Activated CD8-positive, alpha-beta memory T cell treated with anti-CD3 and anti-CD28 coated beads, Interleukin-2, amount 50 U/mL, for 48 hours (primary cell): ENCODE measurements around the gene INTS7.
"Not testable (repeated sequence)": the region's sequence is repeated elsewhere in the genome, so short reads cannot be mapped to it uniquely, and the experiment has no call there.

Source experiments
- DNase-seq: peaks from one replicate; pipeline ENCODE4 v3.0.0-alpha.2; 2020

The INTS7 gene

GRCh38 chr1:211932231-211932932 is 103.0 kb downstream of the INTS7 start:
- DNase-seq, result no peak

- no peak for DNase-seq
Observed at GRCh38 chr1:211929683-211930082, 105.7 kb downstream of the INTS7 start.

- no peak for DNase-seq
Observed at GRCh38 chr1:211928993-211929637, 106.2 kb downstream of the INTS7 start.

- DNase-seq, result no peak
Observed at GRCh38 chr1:211928290-211928801, 107.0 kb downstream of the INTS7 start.

GRCh38 chr1:211925016-211925415 is 110.3 kb downstream of the INTS7 start:
- DNase-seq, result no peak

GRCh38 chr1:211924256-211924655 is 111.1 kb downstream of the INTS7 start:
- DNase-seq, result no peak

GRCh38 chr1:211923095-211923494 is 112.3 kb downstream of the INTS7 start:
- DNase-seq, result no peak

- DNase-seq, result no peak
Observed at GRCh38 chr1:211921579-211922095, 113.7 kb downstream of the INTS7 start.

GRCh38 chr1:211920602-211921226 is 114.6 kb downstream of the INTS7 start:
- no peak for DNase-seq

GRCh38 chr1:211920141-211920572 is 115.2 kb downstream of the INTS7 start:
- DNase-seq, result no peak

- DNase-seq, result no peak
Observed at GRCh38 chr1:211918843-211919414, 116.4 kb downstream of the INTS7 start.

- DNase-seq, result not testable (repeated sequence)
Observed at GRCh38 chr1:211916458-211916857, 118.9 kb downstream of the INTS7 start.

GRCh38 chr1:211915924-211916323 is 119.4 kb downstream of the INTS7 start:
- DNase-seq, result no peak

GRCh38 chr1:211912844-211913432 is 122.4 kb downstream of the INTS7 start:
- DNase-seq, result no peak

- no peak for DNase-seq
Observed at GRCh38 chr1:211912038-211912437, 123.3 kb downstream of the INTS7 start.

GRCh38 chr1:211910913-211911485 is 124.4 kb downstream of the INTS7 start:
- DNase-seq, result no peak

GRCh38 chr1:211910113-211910884 is 125.1 kb downstream of the INTS7 start:
- DNase-seq, result no peak

GRCh38 chr1:211909395-211909794 is 126.0 kb downstream of the INTS7 start:
- no peak for DNase-seq

- no peak for DNase-seq
Observed at GRCh38 chr1:211908951-211909350, 126.4 kb downstream of the INTS7 start.

- no peak for DNase-seq
Observed at GRCh38 chr1:211908453-211908852, 126.9 kb downstream of the INTS7 start.

- no peak for DNase-seq
Observed at GRCh38 chr1:211903490-211904245, 131.7 kb downstream of the INTS7 start.
